Activated B cell treated with CpG ODN at 0.5 μM for 24 hours (primary cell): ENCODE results near the gene RABGGTB. TPM values are rescaled to one million over a fixed set of nuclear protein-coding genes. Genes with fewer than 3 reads are reported as not detected.

Experiments used
- ATAC-seq: fragments of 200-7000 bp; cut with Tn5 transposase; one replicate; pipeline ENCODE4 v1.10.0; 2021; ENCODE audit warnings: low read depth, mild to moderate bottlenecking, moderate library complexity
- CTCF ChIA-PET: fragments of 350-600 bp; sonication (Branson Sonifier 250); formaldehyde crosslinking; loops from one replicate; lab custom pipeline; 2021; ENCODE audit warnings: antibody characterized with exemption; lab: Charles Lee
- POLR2A ChIA-PET: fragments of 350-600 bp; sonication (Branson Sonifier 250); formaldehyde crosslinking; loops from one replicate; lab custom pipeline; 2021; ENCODE audit warnings: antibody characterized with exemption; lab: Charles Lee
- DNase-seq: peaks from one replicate; pipeline ENCODE4 v3.0.0; 2022
- H3K27ac Mint-ChIP-seq: one replicate; pipeline ENCODE4 v1.8.0; 2020; ENCODE audit warnings: mixed read lengths
- H3K27me3 Mint-ChIP-seq: one replicate; pipeline ENCODE4 v1.8.0; 2021; ENCODE audit warnings: mixed read lengths
- H3K36me3 Mint-ChIP-seq: one replicate; pipeline ENCODE4 v1.8.0; 2021; ENCODE audit warnings: low read depth, mixed read lengths
- H3K4me1 Mint-ChIP-seq: one replicate; pipeline ENCODE4 v1.8.0; 2021; ENCODE audit warnings: mixed read lengths
- H3K4me3 Mint-ChIP-seq: one replicate; pipeline ENCODE4 v1.8.0; 2020; ENCODE audit warnings: mild to moderate bottlenecking, mixed read lengths
- H3K9me3 Mint-ChIP-seq: one replicate; pipeline ENCODE4 v1.8.0; 2020; ENCODE audit warnings: mixed read lengths
- CTCF ChIP-seq: fragments of 200-600 bp; IDR thresholded peaks from one replicate; pipeline ENCODE4 v1.8.0; 2022; ENCODE audit warnings: antibody characterized with exemption, mild to moderate bottlenecking
- intact Hi-C: fragments of 100-400 bp; cut with micrococcal nuclease; formaldehyde crosslinking; loops from one replicate; pipeline ENCODE4 v1.15.1; 2024
- total RNA-seq: library from RNA; stranded (reverse); gene quantifications from 2 replicates; pipeline ENCODE4 v1.2.3, GENCODE V29; 2022

Gene RABGGTB
- total RNA-seq, 1 donor from 2014 or later: 234 TPM

- intact Hi-C loops: no loop called here
- H3K9me3 Mint-ChIP-seq: peaks cover 8% of the 10 kb centered on the region
- no peak for TF ChIP-seq CTCF
- POLR2A ChIA-PET: no interaction called here
- no peak overlapping the region for H3K4me3 Mint-ChIP-seq
- CTCF ChIA-PET: no interaction called here
- no peaks in the 10 kb centered on the region for H3K36me3 Mint-ChIP-seq
- no peaks in the 10 kb centered on the region for H3K4me1 Mint-ChIP-seq
- no peak overlapping the region for H3K27ac Mint-ChIP-seq
- ATAC-seq (no peak), DNase-seq (no peak)
- H3K27me3 Mint-ChIP-seq: no peaks in the 10 kb centered on the region
Measured at GRCh38 chr1:75836528-75837100, 50.6 kb downstream of the RABGGTB start.

- intact Hi-C loops: no loop called here
- ATAC-seq: no peak
- H3K4me3 Mint-ChIP-seq: no peak overlapping the region
- DNase-seq: no peak
- no peaks in the 10 kb centered on the region for H3K36me3 Mint-ChIP-seq
- H3K4me1 Mint-ChIP-seq: no peaks in the 10 kb centered on the region
- H3K27me3 Mint-ChIP-seq: no peaks in the 10 kb centered on the region
- H3K27ac Mint-ChIP-seq: no peak overlapping the region
- POLR2A ChIA-PET: no interaction called here
- H3K9me3 Mint-ChIP-seq: peaks cover 8% of the 10 kb centered on the region
- CTCF ChIA-PET: no interaction called here
- no peak for TF ChIP-seq CTCF
Measured at GRCh38 chr1:75838079-75838478, 52.0 kb downstream of the RABGGTB start.

GRCh38 chr1:75841421-75841820 is 55.4 kb downstream of the RABGGTB start:
- ChIA-PET CTCF (no interaction called here), POLR2A (no interaction called here)
- no peak overlapping the region for H3K27ac Mint-ChIP-seq
- no peaks in the 10 kb centered on the region for H3K36me3 Mint-ChIP-seq
- no peak for TF ChIP-seq CTCF
- intact Hi-C loops: no loop called here
- H3K27me3 Mint-ChIP-seq: no peaks in the 10 kb centered on the region
- no peaks in the 10 kb centered on the region for H3K4me1 Mint-ChIP-seq
- no peak for DNase-seq
- no peak overlapping the region for H3K4me3 Mint-ChIP-seq
- peaks cover 2% of the 10 kb centered on the region for H3K9me3 Mint-ChIP-seq
- no peak for ATAC-seq

Other genes starting within 250 kb of the RABGGTB start
- gene SLC44A5, start 175.1 kb upstream of the RABGGTB start, total RNA-seq: 0.59 and 0.69 TPM in 2 replicates
- 49.4 and 49.9 TPM in 2 replicates for gene ACADM, start 61.5 kb upstream of the RABGGTB start, total RNA-seq
- gene MSH4, start 10.6 kb downstream of the RABGGTB start, total RNA-seq: 1.2 and 1.4 TPM in 2 replicates
- not detected in 2 replicates for gene ASB17, start 146.1 kb downstream of the RABGGTB start, total RNA-seq